ENCODE data around the gene NOBOX.

NOBOX gene

DNA sequence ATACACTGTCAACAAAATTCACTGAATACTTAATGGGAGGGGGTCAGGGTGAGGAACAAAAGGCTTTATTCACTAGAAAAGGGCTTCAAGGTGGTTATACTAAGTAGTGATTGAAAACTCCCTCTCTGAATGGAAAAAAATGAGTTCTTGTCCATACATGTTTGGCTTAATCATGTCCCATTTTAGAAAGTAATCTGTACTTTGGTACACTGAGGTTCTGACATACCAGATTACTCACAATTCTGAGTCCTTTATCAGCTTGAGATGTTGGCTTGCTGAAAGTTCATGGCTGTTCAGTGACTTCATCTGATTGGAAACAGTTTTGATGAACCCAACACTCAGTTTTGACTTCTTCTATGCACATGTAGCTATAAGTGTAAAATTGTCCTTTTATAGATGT is 12.8 kb upstream of the NOBOX start:
- no peak for FAIRE-seq
- DNase-seq (ENCODE audit: insufficient read length, low spot score) = no peak
- TF ChIP-seq POU2F2 (IDR thresholded peaks at IDR 0.05; ENCODE audit: low read depth, low read length) = no peak
- no peak for TF ChIP-seq PAX5 (IDR thresholded peaks at IDR 0.05; ENCODE audit: insufficient read depth, low read length, severe bottlenecking)
- TF ChIP-seq SPI1 (IDR thresholded peaks at IDR 0.05; ENCODE audit: low read depth, low read length) = no peak
- no peak for TF ChIP-seq POLR2AphosphoS5 (IDR thresholded peaks at IDR 0.05; ENCODE audit: low read depth, low read length)

DNA sequence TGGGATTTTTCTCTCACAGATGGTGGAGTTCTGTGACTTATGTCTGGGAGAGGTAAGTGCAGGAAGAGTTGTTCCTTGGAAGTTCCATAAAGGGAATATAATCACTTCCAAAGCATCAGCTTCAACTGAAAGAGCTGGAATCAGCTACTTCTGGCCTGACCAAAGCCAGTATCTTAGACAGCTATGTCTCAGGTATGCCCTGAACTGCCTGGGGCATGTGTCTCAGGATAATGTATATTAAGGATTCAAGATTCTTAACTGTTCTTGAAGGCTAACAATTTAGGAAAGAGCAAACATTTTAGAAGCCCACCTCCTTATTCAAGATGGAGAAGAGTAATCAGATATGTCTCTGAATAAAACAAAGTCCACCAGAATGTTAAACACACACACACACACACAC is 12.4 kb upstream of the NOBOX start:
- DNase-seq (ENCODE audit: insufficient read length, low spot score) (no peak), FAIRE-seq (no peak)
- TF ChIP-seq POU2F2 (IDR thresholded peaks at IDR 0.05; ENCODE audit: low read depth, low read length) = no peak

DNA sequence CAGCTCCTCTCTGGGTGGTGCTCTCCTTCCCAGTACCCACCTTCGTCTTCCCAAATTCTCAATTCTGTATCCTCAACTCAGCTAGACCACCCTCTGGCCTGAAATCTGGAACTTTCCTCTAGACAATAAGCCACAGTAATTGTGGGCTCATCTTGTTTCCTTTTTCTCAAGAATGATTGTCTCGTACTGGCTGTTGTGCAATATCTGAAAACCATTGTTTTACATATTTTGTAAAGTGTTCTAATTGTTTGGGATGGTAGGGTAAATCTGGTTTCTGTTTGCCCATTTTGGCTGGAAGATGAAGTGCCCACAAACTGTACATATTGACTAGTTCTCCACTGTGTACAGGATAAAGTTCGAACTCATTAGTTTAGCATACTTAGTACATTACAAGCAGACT is 11.3 kb upstream of the NOBOX start:
- FAIRE-seq = no peak
- TF ChIP-seq PAX5 (IDR thresholded peaks at IDR 0.05; ENCODE audit: insufficient read depth, low read length, severe bottlenecking) (no peak), SPI1 (IDR thresholded peaks at IDR 0.05; ENCODE audit: low read depth, low read length) (no peak), POLR2A (IDR thresholded peaks at IDR 0.05; ENCODE audit: low read depth, low read length) (no peak), POU2F2 (IDR thresholded peaks at IDR 0.05; ENCODE audit: low read depth, low read length) (no peak), TAF1 (IDR thresholded peaks at IDR 0.05; ENCODE audit: low read depth, low read length) (no peak), POLR2AphosphoS5 (IDR thresholded peaks at IDR 0.05; ENCODE audit: low read depth, low read length) (no peak)
- DNase-seq (ENCODE audit: insufficient read length, low spot score) = no peak

DNA sequence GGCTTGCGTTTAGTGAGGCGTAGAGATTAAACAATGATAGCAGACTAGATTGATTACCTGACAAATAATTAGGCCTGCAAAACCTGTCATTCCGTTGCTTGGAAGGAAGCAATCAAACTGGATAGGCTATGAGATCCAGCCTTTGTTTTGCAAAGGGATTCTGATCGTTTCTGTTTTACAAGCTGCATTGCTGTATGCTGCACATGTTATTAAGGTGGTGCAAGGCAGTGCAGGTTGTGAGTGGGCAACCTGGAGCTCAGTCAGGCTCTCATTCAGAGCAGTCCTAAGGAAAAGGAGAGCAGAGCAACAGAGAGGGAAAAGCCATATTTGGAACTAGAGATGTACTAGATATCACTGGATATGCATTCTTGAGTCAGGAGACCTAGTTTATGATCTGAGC is 6.9 kb upstream of the NOBOX start:
- FAIRE-seq (no peak), DNase-seq (ENCODE audit: insufficient read length, low spot score) (no peak)
- TF ChIP-seq POLR2A (IDR thresholded peaks at IDR 0.05; ENCODE audit: low read depth, low read length) (no peak), SPI1 (IDR thresholded peaks at IDR 0.05; ENCODE audit: low read depth, low read length) (no peak), TAF1 (IDR thresholded peaks at IDR 0.05; ENCODE audit: low read depth, low read length) (no peak), POLR2AphosphoS5 (IDR thresholded peaks at IDR 0.05; ENCODE audit: low read depth, low read length) (no peak), PAX5 (IDR thresholded peaks at IDR 0.05; ENCODE audit: insufficient read depth, low read length, severe bottlenecking) (no peak), POU2F2 (IDR thresholded peaks at IDR 0.05; ENCODE audit: low read depth, low read length) (no peak)

DNA sequence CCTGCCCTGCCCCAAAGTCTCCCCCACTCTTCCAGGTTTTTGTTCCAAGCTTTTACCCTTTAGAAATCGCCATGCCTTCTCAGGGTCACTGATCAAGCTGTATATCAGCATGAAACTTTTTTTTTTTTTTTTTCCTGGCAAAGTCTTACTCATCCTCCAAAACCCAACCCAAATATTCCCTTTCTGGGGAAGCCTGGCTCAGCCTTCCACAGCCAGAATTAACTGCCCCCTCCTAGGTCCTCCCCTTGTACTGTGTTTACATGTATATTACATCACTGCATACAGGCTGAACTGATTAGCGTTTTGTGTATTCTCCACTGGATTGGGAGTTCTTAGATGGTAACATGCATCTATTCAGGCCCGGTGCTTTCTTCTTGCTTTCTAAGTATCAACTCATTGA is 4.6 kb upstream of the NOBOX start:
- TF ChIP-seq POU2F2 (IDR thresholded peaks at IDR 0.05; ENCODE audit: low read depth, low read length) (no peak), PAX5 (IDR thresholded peaks at IDR 0.05; ENCODE audit: insufficient read depth, low read length, severe bottlenecking) (no peak), POLR2A (IDR thresholded peaks at IDR 0.05; ENCODE audit: low read depth, low read length) (no peak), SPI1 (IDR thresholded peaks at IDR 0.05; ENCODE audit: low read depth, low read length) (no peak), TAF1 (IDR thresholded peaks at IDR 0.05; ENCODE audit: low read depth, low read length) (no peak), POLR2AphosphoS5 (IDR thresholded peaks at IDR 0.05; ENCODE audit: low read depth, low read length) (no peak)
- no peak for DNase-seq (ENCODE audit: insufficient read length, low spot score)
- FAIRE-seq = no peak

DNA sequence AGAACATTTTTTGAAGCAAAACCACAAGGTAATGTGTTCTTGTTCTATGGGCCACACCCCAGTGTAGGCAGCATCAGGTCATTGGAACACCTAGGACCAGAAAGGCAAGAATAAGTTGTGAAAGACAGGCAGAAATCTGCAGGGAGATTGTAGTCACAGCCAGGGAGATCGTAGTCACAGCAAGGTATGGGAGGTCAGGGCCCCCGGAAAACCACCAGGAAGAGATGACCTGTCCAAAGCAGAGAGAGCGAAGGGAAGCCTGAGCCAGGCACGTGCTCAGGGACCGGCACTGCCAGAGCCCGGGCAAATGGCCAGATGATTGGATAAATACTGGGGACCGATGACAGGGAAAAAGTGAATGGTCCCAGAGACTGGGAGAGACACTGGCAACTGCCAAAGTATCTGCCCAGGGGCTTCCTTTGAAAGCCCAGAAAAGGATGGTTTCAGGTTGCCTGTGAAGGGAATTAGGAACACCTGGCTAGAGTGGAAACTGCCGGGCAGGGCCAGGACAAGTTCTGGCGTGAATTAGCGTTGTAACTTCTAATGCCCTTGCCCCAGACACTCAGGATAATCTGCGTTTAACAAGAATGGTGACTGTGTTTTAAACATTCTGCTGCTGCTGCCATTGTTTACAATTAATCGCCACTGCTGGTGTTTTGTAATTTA is 3.9 kb upstream of the NOBOX start:
- DNase-seq (ENCODE audit: insufficient read length, low spot score) (no peak), FAIRE-seq (no peak)
- TF ChIP-seq POLR2AphosphoS5 (IDR thresholded peaks at IDR 0.05; ENCODE audit: low read depth, low read length) = no peak
- no peak for TF ChIP-seq TAF1 (IDR thresholded peaks at IDR 0.05; ENCODE audit: low read depth, low read length)
- TF ChIP-seq POU2F2 (IDR thresholded peaks at IDR 0.05; ENCODE audit: low read depth, low read length) = no peak
- TF ChIP-seq SPI1 (IDR thresholded peaks at IDR 0.05; ENCODE audit: low read depth, low read length) = no peak
- TF ChIP-seq POLR2A (IDR thresholded peaks at IDR 0.05; ENCODE audit: low read depth, low read length) = no peak
- no peak for TF ChIP-seq PAX5 (IDR thresholded peaks at IDR 0.05; ENCODE audit: insufficient read depth, low read length, severe bottlenecking)

DNA sequence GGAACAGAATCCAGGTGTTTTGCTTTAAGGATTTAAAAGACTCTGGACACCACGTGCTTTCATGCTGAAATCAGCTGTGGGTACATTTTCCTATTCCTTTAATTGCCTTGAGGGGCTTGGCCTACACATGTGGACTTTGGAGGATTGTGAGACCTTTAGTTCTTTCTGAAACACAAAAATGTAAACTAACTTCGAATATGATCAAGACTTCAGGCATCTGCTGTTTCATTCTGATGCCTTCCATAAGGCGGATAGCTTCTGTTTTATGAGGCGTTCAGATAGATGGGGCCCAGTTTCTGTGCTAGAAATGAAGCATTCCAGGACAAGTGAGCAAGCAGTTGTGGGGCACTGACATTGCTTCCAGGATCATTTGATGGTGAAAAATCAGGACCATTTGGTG is 1.5 kb upstream of the NOBOX start:
- FAIRE-seq (no peak), DNase-seq (ENCODE audit: insufficient read length, low spot score) (no peak)
- TF ChIP-seq TAF1 (IDR thresholded peaks at IDR 0.05; ENCODE audit: low read depth, low read length) (no peak), POU2F2 (IDR thresholded peaks at IDR 0.05; ENCODE audit: low read depth, low read length) (no peak), POLR2AphosphoS5 (IDR thresholded peaks at IDR 0.05; ENCODE audit: low read depth, low read length) (no peak), SPI1 (IDR thresholded peaks at IDR 0.05; ENCODE audit: low read depth, low read length) (no peak), POLR2A (IDR thresholded peaks at IDR 0.05; ENCODE audit: low read depth, low read length) (no peak)

DNA sequence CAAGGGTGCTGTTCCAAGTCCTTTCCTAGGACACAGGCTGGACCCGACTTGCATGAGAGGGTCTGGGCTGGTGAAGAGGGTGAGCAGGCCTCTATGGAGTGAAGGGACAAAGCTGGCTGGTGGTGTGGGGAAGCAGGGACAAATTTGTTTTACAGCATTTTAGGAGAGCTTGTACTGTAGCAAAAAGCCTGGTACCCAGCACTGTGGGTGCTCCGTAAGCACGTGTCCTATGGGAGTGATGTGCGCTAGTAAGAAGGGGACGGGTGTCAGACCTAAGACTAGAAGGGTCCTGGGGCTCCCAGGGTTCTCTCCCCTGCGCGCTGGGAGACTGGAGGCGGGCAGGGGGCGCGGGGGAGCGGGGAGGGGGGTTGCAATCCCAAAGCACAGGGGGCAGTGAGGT is 391 bp downstream of the NOBOX start:
- DNase-seq (ENCODE audit: insufficient read length, low spot score) (no peak), FAIRE-seq (no peak)
- TF ChIP-seq POU2F2 (IDR thresholded peaks at IDR 0.05; ENCODE audit: low read depth, low read length) = no peak
- no peak for TF ChIP-seq SPI1 (IDR thresholded peaks at IDR 0.05; ENCODE audit: low read depth, low read length)
- TF ChIP-seq PAX5 (IDR thresholded peaks at IDR 0.05; ENCODE audit: insufficient read depth, low read length, severe bottlenecking) = no peak
- TF ChIP-seq POLR2AphosphoS5 (IDR thresholded peaks at IDR 0.05; ENCODE audit: low read depth, low read length) = no peak
- TF ChIP-seq TAF1 (IDR thresholded peaks at IDR 0.05; ENCODE audit: low read depth, low read length) = no peak
- TF ChIP-seq POLR2A (IDR thresholded peaks at IDR 0.05; ENCODE audit: low read depth, low read length) = no peak

DNA sequence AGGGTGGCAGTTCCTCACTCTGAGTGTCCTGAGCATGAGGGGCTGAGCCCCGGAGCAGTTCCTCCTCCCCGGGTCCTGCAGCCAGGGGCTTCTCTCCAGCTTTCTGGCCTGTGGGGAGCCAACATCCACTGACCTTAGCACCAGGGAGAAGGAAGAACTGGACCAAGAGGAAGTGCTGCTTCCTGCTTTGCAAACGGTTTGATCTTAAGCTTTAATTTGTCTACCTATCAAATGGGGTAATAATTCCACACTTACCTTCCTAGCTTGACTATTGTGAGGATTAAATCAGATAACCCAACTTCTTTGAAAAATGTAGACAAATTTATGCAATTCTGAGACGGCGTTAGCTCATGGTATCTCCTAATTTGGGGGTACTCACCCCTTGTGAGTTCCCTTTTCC is 2.0 kb downstream of the NOBOX start:
- TF ChIP-seq SPI1 (IDR thresholded peaks at IDR 0.05; ENCODE audit: low read depth, low read length) = no peak
- DNase-seq (ENCODE audit: insufficient read length, low spot score) = no peak
- FAIRE-seq = no peak

DNA sequence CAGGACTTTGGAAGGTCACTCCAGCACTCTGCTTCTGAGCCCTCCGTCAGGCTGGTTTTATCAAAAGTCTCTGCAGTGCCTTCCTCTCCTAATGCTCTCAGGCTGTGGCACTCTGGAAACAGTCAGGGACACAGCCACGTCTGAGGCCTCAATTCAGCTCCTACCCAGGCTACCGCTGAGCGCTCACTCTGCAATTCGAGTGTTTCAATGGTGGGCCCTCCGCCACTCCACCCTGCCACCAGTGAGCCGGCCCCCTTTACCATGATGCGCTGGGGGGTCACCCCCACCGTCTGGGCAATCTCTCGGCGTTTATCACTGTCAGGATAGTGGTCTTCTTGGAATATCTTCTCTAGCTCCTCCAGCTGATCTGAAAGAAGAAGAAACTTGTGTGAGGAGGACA is 3.5 kb downstream of the NOBOX start:
- no peak for TF ChIP-seq PAX5 (IDR thresholded peaks at IDR 0.05; ENCODE audit: insufficient read depth, low read length, severe bottlenecking)
- TF ChIP-seq POU2F2 (IDR thresholded peaks at IDR 0.05; ENCODE audit: low read depth, low read length) = no peak
- no peak for TF ChIP-seq TAF1 (IDR thresholded peaks at IDR 0.05; ENCODE audit: low read depth, low read length)
- TF ChIP-seq POLR2A (IDR thresholded peaks at IDR 0.05; ENCODE audit: low read depth, low read length) = no peak
- no peak for TF ChIP-seq SPI1 (IDR thresholded peaks at IDR 0.05; ENCODE audit: low read depth, low read length)
- TF ChIP-seq POLR2AphosphoS5 (IDR thresholded peaks at IDR 0.05; ENCODE audit: low read depth, low read length) = no peak
- no peak for DNase-seq (ENCODE audit: insufficient read length, low spot score)
- FAIRE-seq = no peak
